Measurements from ENCODE around the gene HOXA7. TPM values are rescaled to one million over a fixed set of nuclear protein-coding genes. Genes with fewer than 3 reads are reported as not detected.
A peak's percentile ranks its signal among the peaks of the same experiment; 100 is the strongest.

The HOXA7 gene
- total RNA-seq, 2 donors from 2014 or later, result not detected

DNA sequence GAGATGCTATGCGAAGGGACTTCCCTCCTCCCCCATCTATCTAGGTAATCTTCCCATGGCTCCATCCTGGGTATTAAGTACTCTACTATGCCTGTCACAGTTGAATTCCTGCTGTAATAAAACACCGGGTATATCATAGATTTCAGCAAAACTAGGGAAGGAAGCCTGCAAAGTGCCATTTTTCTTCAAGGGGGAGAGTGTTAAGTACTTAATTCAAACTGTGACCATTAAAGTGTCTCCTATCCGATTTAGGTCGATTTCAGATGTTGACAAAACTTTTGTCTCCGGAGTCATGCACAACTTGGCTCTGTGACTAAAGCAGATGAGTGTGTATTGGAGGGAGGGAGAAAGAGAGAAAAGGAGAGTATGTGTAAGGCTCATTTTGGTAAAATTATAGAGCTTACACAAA, 30.5 kb downstream of the HOXA7 start:
- Mint-ChIP-seq H3K4me1 (no peaks in the 10 kb centered on the region), H3K27me3 (peaks cover 66% of the 10 kb centered on the region), H3K36me3 (ENCODE audit: low read depth) (no peaks in the 10 kb centered on the region), H3K27ac (no peak overlapping the region), H3K4me3 (no peak overlapping the region)
- ATAC-seq, result no peak
- peaks cover 2% of the 10 kb centered on the region for H3K9me3 ChIP-seq (ENCODE audit: control insufficient read depth, low read length, poor library complexity, severe bottlenecking)
- no peak for DNase-seq

GRCh38 chr7:27124902-27125689, 31.4 kb downstream of the HOXA7 start:
- ATAC-seq, result no peak
- H3K9me3 ChIP-seq (ENCODE audit: control insufficient read depth, low read length, poor library complexity, severe bottlenecking), result peaks cover 2% of the 10 kb centered on the region
- DNase-seq, result no peak
- Mint-ChIP-seq H3K27me3 (peaks cover 67% of the 10 kb centered on the region), H3K4me1 (no peaks in the 10 kb centered on the region), H3K4me3 (no peak overlapping the region), H3K27ac (no peak overlapping the region), H3K36me3 (ENCODE audit: low read depth) (no peaks in the 10 kb centered on the region)

- H3K9me3 ChIP-seq (ENCODE audit: control insufficient read depth, low read length, poor library complexity, severe bottlenecking), result peaks cover 2% of the 10 kb centered on the region
- H3K27me3 Mint-ChIP-seq, result peaks cover 72% of the 10 kb centered on the region
- no peaks in the 10 kb centered on the region for H3K36me3 Mint-ChIP-seq (ENCODE audit: low read depth)
- ATAC-seq (no peak), DNase-seq (no peak)
- no peak overlapping the region for H3K27ac Mint-ChIP-seq
- no peak overlapping the region for H3K4me3 Mint-ChIP-seq
- no peaks in the 10 kb centered on the region for H3K4me1 Mint-ChIP-seq
Measured at GRCh38 chr7:27124096-27124901, 32.2 kb downstream of the HOXA7 start.

GRCh38 chr7:27123477-27124053, 32.9 kb downstream of the HOXA7 start:
- H3K27ac Mint-ChIP-seq, result no peak overlapping the region

GRCh38 chr7:27123007-27123476, 33.4 kb downstream of the HOXA7 start:
- peaks cover 2% of the 10 kb centered on the region for H3K9me3 ChIP-seq (ENCODE audit: control insufficient read depth, low read length, poor library complexity, severe bottlenecking)
- Mint-ChIP-seq H3K4me1 (no peaks in the 10 kb centered on the region), H3K27ac (no peak overlapping the region), H3K4me3 (no peak overlapping the region), H3K36me3 (ENCODE audit: low read depth) (no peaks in the 10 kb centered on the region), H3K27me3 (peaks cover 69% of the 10 kb centered on the region)
- ATAC-seq (no peak), DNase-seq (no peak)

More at GRCh38 chr7:27123477-27124053, 32.9 kb downstream of the HOXA7 start:
- no peaks in the 10 kb centered on the region for H3K36me3 Mint-ChIP-seq (ENCODE audit: low read depth)
- ATAC-seq (no peak), DNase-seq (no peak)
- no peaks in the 10 kb centered on the region for H3K4me1 Mint-ChIP-seq
- H3K9me3 ChIP-seq (ENCODE audit: control insufficient read depth, low read length, poor library complexity, severe bottlenecking), result peaks cover 2% of the 10 kb centered on the region
- peak overlapping the region; percentile 3 for H3K4me3 Mint-ChIP-seq
- H3K27me3 Mint-ChIP-seq, result peaks cover 70% of the 10 kb centered on the region

DNA sequence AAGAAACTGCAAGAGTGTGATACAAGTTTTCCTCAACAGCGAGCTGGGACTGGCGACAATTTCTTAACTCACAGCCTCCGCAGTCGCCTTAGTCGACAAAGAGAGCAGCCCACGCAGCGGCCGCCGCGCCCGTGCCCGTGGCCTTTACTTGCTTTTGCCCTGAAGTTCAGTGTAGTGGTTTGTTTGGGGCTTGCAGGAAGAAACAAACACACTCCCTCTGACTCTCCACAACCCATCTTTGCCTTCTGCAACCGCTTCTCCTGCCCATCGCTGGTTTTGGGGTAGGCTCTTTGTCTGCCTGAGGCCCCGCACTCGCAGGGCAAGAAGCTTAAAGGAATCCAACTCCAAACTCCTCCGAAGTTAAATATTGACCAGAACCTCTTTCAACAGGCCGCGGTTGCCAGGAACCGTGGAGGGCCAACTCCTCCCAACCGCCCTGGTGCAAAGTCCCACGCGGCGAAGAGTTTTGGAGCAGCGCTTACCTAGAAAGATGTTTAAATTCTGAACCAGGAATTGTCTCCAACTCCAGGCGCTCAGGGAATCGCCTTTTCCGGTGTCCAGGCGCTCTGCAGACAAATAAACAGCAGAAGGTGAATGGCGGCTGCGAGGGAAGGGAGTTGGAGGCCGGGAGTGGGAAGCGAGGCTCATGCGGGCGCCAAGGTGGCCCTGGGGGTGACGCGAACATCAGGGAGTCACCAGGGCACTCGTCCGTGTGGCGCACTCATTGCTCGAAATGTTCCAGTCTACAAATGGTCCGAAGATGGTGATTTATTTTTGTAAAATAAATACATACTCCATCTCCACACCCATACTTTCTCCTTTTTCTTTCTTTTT, 34.2 kb downstream of the HOXA7 start:
- no peak for DNase-seq
- Mint-ChIP-seq H3K4me3 (no peak overlapping the region), H3K4me1 (no peaks in the 10 kb centered on the region), H3K36me3 (ENCODE audit: low read depth) (no peaks in the 10 kb centered on the region), H3K27me3 (peaks cover 66% of the 10 kb centered on the region), H3K27ac (no peak overlapping the region)
- no peak for ATAC-seq
- H3K9me3 ChIP-seq (ENCODE audit: control insufficient read depth, low read length, poor library complexity, severe bottlenecking), result peaks cover 2% of the 10 kb centered on the region

DNA sequence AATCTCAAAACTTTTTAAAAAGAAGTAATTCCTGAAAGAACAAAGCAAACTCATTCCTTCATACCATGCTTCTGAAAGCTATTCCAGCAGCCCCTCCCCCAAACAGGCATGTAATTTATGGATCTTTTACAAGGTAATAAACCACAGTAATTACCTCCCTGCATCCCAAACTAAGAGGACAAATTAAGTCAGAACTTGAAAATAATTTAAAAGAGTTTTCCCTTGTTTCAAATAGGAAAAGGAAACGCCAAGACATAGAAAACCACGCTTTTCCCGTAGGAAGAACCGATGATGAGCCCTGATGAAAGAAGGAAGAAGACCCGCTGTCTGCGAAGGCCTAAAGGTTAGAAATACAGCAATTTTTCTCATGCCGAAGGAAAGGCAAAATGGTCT, 34.8 kb downstream of the HOXA7 start:
- H3K4me1 Mint-ChIP-seq, result no peaks in the 10 kb centered on the region
- DNase-seq (no peak), ATAC-seq (no peak)
- no peaks in the 10 kb centered on the region for H3K36me3 Mint-ChIP-seq (ENCODE audit: low read depth)
- H3K4me3 Mint-ChIP-seq, result no peak overlapping the region
- peaks cover 64% of the 10 kb centered on the region for H3K27me3 Mint-ChIP-seq
- H3K9me3 ChIP-seq (ENCODE audit: control insufficient read depth, low read length, poor library complexity, severe bottlenecking), result peaks cover 2% of the 10 kb centered on the region
- H3K27ac Mint-ChIP-seq, result no peak overlapping the region

GRCh38 chr7:27119412-27119911, 37.0 kb downstream of the HOXA7 start:
- Mint-ChIP-seq H3K4me1 (no peaks in the 10 kb centered on the region), H3K27me3 (peaks cover 48% of the 10 kb centered on the region), H3K27ac (no peak overlapping the region), H3K4me3 (no peak overlapping the region), H3K36me3 (ENCODE audit: low read depth) (no peaks in the 10 kb centered on the region)
- no peaks in the 10 kb centered on the region for H3K9me3 ChIP-seq (ENCODE audit: control insufficient read depth, low read length, poor library complexity, severe bottlenecking)
- DNase-seq (no peak), ATAC-seq (no peak)

- DNase-seq (no peak), ATAC-seq (no peak)
- no peaks in the 10 kb centered on the region for H3K36me3 Mint-ChIP-seq (ENCODE audit: low read depth)
- H3K9me3 ChIP-seq (ENCODE audit: control insufficient read depth, low read length, poor library complexity, severe bottlenecking), result no peaks in the 10 kb centered on the region
- peaks cover 40% of the 10 kb centered on the region for H3K27me3 Mint-ChIP-seq
- H3K4me3 Mint-ChIP-seq, result no peak overlapping the region
- no peak overlapping the region for H3K27ac Mint-ChIP-seq
- no peaks in the 10 kb centered on the region for H3K4me1 Mint-ChIP-seq
Measured at GRCh38 chr7:27118580-27118979, 37.9 kb downstream of the HOXA7 start.

GRCh38 chr7:27117887-27118491, 38.5 kb downstream of the HOXA7 start:
- H3K27ac Mint-ChIP-seq, result no peak overlapping the region
- no peak overlapping the region for H3K4me3 Mint-ChIP-seq
- no peak for ATAC-seq

DNA sequence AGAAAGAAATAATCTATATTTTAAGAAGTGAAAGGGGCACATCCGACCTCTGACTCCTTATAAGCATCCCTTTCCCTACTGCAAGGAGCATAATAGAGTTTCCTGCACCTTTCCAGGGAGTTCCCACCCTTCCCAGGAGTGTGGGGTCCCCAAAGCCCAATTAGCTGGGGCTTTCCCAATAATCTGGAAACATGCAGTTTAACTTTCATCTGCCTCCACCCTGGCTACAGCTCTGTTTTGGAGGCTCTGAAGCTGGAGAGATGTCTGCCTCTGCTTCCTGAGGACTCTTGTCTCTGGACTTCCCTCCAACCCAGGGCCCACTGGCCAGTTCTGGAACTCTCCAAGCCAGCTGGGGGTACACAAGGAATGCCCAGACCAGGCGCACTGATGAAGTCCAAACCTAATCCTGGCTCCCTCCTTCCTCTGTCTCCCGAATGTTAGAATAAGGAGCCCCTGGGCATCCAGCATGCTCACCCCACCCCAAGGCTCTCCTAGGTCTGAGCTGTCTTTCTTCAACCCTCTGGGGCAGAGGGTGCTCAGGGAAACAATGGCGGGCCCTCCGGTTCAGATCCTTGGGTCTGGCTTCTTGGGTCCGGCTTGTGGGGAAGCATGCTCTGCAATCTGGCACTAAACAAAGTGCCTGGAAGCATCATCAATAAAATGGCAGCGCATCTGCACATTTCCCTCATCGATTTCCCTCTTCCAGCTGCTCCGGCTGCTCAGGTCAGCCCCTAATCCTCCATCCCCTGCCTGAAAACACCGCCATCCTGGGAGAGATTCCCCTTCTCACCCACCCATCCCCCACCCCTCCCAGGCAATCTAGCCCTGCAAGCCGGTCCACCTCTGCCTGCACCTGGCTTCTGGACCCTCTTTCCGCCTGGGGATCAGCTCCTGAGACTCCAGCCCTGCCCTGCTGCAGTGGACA, 39.3 kb downstream of the HOXA7 start:
- ATAC-seq (no peak), DNase-seq (no peak)
- no peaks in the 10 kb centered on the region for H3K9me3 ChIP-seq (ENCODE audit: control insufficient read depth, low read length, poor library complexity, severe bottlenecking)
- Mint-ChIP-seq H3K27ac (no peak overlapping the region), H3K27me3 (peaks cover 32% of the 10 kb centered on the region), H3K4me3 (no peak overlapping the region), H3K36me3 (ENCODE audit: low read depth) (no peaks in the 10 kb centered on the region), H3K4me1 (no peaks in the 10 kb centered on the region)

More at GRCh38 chr7:27117887-27118491, 38.5 kb downstream of the HOXA7 start:
- Mint-ChIP-seq H3K27me3 (peaks cover 34% of the 10 kb centered on the region), H3K36me3 (ENCODE audit: low read depth) (no peaks in the 10 kb centered on the region), H3K4me1 (no peaks in the 10 kb centered on the region)
- no peak for DNase-seq
- H3K9me3 ChIP-seq (ENCODE audit: control insufficient read depth, low read length, poor library complexity, severe bottlenecking), result no peaks in the 10 kb centered on the region
